ENCODE results near the gene NTNG1.

DNA sequence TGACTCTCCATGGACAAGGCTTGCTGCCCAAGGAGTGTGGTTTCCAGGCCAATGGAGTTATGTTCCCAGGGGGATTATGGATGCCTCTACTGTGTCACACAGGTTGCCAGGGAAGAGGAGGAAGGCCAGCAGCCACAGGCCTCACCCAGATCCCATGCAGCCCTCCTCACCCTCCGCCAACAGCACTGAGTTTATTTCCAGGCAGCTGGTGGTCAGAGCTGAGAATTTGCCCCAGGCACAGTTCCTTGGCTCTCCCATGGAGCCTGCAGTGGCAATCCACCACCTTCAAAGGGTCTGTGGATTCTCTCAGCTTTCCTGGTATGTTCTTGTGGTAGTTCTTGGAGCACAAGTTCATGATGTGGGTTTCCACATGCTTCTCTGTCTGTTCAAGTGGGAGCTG is 79.2 kb downstream of the NTNG1 start:
- no peak for TF ChIP-seq POLR2A (IDR thresholded peaks at IDR 0.05; ENCODE audit: insufficient read depth in 1 of 2, low read depth in 2 of 2, low read length in 2 of 2)
- TF ChIP-seq ZFX (CRISPR knock-in tag; IDR thresholded peaks at IDR 0.05; ENCODE audit: low read depth), result no peak
- TF ChIP-seq, protein P1, sequence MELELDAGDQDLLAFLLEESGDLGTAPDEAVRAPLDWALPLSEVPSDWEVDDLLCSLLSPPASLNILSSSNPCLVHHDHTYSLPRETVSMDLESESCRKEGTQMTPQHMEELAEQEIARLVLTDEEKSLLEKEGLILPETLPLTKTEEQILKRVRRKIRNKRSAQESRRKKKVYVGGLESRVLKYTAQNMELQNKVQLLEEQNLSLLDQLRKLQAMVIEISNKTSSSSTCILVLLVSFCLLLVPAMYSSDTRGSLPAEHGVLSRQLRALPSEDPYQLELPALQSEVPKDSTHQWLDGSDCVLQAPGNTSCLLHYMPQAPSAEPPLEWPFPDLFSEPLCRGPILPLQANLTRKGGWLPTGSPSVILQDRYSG (CRISPR knock-in tag; IDR thresholded peaks at IDR 0.05), result no peak
- TF ChIP-seq, protein P2, sequence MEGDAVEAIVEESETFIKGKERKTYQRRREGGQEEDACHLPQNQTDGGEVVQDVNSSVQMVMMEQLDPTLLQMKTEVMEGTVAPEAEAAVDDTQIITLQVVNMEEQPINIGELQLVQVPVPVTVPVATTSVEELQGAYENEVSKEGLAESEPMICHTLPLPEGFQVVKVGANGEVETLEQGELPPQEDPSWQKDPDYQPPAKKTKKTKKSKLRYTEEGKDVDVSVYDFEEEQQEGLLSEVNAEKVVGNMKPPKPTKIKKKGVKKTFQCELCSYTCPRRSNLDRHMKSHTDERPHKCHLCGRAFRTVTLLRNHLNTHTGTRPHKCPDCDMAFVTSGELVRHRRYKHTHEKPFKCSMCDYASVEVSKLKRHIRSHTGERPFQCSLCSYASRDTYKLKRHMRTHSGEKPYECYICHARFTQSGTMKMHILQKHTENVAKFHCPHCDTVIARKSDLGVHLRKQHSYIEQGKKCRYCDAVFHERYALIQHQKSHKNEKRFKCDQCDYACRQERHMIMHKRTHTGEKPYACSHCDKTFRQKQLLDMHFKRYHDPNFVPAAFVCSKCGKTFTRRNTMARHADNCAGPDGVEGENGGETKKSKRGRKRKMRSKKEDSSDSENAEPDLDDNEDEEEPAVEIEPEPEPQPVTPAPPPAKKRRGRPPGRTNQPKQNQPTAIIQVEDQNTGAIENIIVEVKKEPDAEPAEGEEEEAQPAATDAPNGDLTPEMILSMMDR (CRISPR knock-in tag; IDR thresholded peaks at IDR 0.05), result no peak
- no peak for TF ChIP-seq KLF6 (CRISPR knock-in tag; IDR thresholded peaks at IDR 0.05)
- TF ChIP-seq SYNCRIP (IDR thresholded peaks at IDR 0.05; ENCODE audit: insufficient read depth, low read depth, low read length), result no peak
- TF ChIP-seq, protein P3, sequence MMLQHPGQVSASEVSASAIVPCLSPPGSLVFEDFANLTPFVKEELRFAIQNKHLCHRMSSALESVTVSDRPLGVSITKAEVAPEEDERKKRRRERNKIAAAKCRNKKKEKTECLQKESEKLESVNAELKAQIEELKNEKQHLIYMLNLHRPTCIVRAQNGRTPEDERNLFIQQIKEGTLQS (CRISPR knock-in tag; IDR thresholded peaks at IDR 0.05), result no peak
